Naive thymus-derived CD8-positive, alpha-beta T cell (primary cell): ENCODE data around the gene ADAM19. TPM values are rescaled to one million over a fixed set of nuclear protein-coding genes. Genes with fewer than 3 reads are reported as not detected.

Experiments
- ATAC-seq, 2 donors: fragments of 150-1000 bp; cut with Tn5 transposase in 1 of 2; sonication (Bioruptor Pico), chemical (Tn5 transposase) in 1 of 2; 1 replicate in 1 of 2; 2 replicates in 1 of 2; pipeline ENCODE4 v1.10.0; 2021; ENCODE audit warnings: mild to moderate bottlenecking in 2 of 2, moderate library complexity in 2 of 2
- POLR2A ChIA-PET: fragments of 350-600 bp; sonication (Branson Sonifier 250); formaldehyde crosslinking; loops from one replicate; lab custom pipeline; 2021; ENCODE audit warnings: antibody characterized with exemption; lab: Charles Lee
- DNase-seq, 10 donors: peaks; one replicate each; pipeline versions ENCODE4 v3.0.0 to v3.0.0-alpha.2; 2020 to 2022
- H3K27ac Mint-ChIP-seq, 10 donors: one replicate each; pipeline ENCODE4 v1.8.0; 2020 to 2022; ENCODE audit warnings: mild to moderate bottlenecking in 10 of 10, mixed read lengths in 10 of 10, moderate library complexity in 4 of 10, inconsistent platforms in 1 of 10
- H3K27me3 Mint-ChIP-seq, 5 donors: one replicate each; pipeline ENCODE4 v1.8.0; 2021 to 2022; ENCODE audit warnings: mixed read lengths in 5 of 5
- H3K36me3 Mint-ChIP-seq, 3 donors: one replicate each; pipeline ENCODE4 v1.8.0; 2020 to 2022; ENCODE audit warnings: mixed read lengths in 3 of 3, mild to moderate bottlenecking in 2 of 3, inconsistent platforms in 1 of 3
- H3K4me1 Mint-ChIP-seq, 4 donors: one replicate each; pipeline ENCODE4 v1.8.0; 2021 to 2022; ENCODE audit warnings: mixed read lengths in 4 of 4
- H3K4me3 Mint-ChIP-seq, 10 donors: one replicate each; pipeline ENCODE4 v1.8.0; 2020 to 2022; ENCODE audit warnings: mild to moderate bottlenecking in 10 of 10, mixed read lengths in 10 of 10, moderate library complexity in 6 of 10, inconsistent platforms in 1 of 10
- H3K9me3 Mint-ChIP-seq, 9 donors: one replicate each; pipeline ENCODE4 v1.8.0; 2020 to 2022; ENCODE audit warnings: mixed read lengths in 9 of 9, mild to moderate bottlenecking in 3 of 9, inconsistent platforms in 1 of 9, moderate library complexity in 1 of 9
- polyA plus RNA-seq, 3 donors: library from polyadenylated mRNA; unstranded; fragments of 300-500 nt; fragmentation: Illumina TruSeq; gene quantifications; one replicate each; pipeline ENCODE4 v1.2.3, GENCODE V29; 2021
- total RNA-seq, 8 experiments: library from RNA in 2 of 8; stranded (reverse) in 2 of 8; gene quantifications; one replicate each; pipeline ENCODE4 v1.2.3 and lab custom pipeline; 2021 to 2026

The ADAM19 gene
- total and polyA plus RNA-seq, 5 experiments from 2014 or later = 0.08 to 3.6 (median 1.9) TPM; not detected in 1

DNA sequence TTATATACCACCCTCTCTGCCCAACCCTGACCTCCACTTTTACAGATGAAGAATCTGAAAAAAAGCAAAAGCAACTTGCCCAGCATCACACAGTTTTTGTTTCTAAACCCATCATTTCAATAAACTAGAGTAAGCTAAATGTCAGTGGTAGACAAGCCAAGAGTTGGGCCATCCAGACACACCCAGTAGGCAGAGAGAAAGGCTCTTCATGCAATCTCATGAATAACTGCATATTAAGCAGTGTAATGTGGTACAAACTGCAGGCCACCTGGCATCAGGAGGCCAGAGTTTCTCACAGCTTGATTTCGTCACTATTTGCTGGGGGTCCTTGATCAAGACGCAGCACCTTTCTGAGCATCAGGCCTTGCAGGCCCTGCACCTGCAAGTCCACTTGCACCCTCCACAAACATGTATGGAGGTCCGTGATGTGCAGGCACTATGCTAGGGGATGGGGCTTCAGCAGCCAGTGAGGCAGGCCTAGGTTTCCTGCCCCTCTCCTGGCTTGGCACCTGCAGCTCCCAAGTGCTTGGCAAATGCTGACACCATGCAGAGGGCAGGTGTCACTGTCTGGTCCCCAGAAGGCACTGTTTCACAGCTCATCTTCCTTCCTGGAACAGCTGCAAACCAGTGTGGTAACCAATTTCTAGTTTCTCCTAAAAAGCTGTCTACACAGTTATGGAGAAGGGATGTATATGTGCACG is 29.8 kb downstream of the ADAM19 start:
- Mint-ChIP-seq H3K4me1 (peaks cover 0 to 86% (median 0%) of the 10 kb centered on the region in 4 donors), H3K4me3 (peak overlapping the region in 1 of 10 donors; percentile 27), H3K27ac (peak overlapping the region in 2 of 10 donors; percentile 33 to 90), H3K27me3 (peaks cover 0 to 11% (median 5%) of the 10 kb centered on the region in 5 donors), H3K36me3 (no peaks in the 10 kb centered on the region), H3K9me3 (no peaks in the 10 kb centered on the region)
- POLR2A ChIA-PET = no interaction called here
- DNase-seq = no peak
- no peak for ATAC-seq

DNA sequence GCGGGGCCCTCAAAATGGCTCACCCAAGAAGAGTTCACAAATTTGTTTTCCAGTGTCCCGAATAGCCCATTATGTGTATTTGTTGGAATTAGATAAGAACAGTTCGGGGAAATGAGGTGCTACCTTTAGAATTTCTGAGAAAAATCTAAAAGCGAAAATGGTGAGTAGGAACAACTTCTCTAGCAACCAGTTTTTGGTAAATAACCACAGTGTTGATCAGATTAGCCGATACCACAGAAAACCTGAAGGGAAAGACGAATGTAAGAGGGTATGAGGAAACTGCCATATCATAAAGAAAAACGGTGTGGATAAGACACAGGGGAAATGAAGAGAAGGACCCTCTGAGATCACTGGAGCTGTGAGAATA is 31.0 kb downstream of the ADAM19 start:
- H3K9me3 Mint-ChIP-seq = no peaks in the 10 kb centered on the region
- DNase-seq (no peak), ATAC-seq (no peak)
- H3K27me3 Mint-ChIP-seq = peaks cover 0 to 9% (median 3%) of the 10 kb centered on the region in 5 donors
- POLR2A ChIA-PET = no interaction called here
- H3K4me3 Mint-ChIP-seq = peak overlapping the region in 2 of 10 donors; percentile 55 to 58
- peaks cover 0 to 86% (median 0%) of the 10 kb centered on the region in 4 donors for H3K4me1 Mint-ChIP-seq
- H3K27ac Mint-ChIP-seq = peak overlapping the region in 2 of 10 donors; percentile 78 to 90
- H3K36me3 Mint-ChIP-seq = no peaks in the 10 kb centered on the region

DNA sequence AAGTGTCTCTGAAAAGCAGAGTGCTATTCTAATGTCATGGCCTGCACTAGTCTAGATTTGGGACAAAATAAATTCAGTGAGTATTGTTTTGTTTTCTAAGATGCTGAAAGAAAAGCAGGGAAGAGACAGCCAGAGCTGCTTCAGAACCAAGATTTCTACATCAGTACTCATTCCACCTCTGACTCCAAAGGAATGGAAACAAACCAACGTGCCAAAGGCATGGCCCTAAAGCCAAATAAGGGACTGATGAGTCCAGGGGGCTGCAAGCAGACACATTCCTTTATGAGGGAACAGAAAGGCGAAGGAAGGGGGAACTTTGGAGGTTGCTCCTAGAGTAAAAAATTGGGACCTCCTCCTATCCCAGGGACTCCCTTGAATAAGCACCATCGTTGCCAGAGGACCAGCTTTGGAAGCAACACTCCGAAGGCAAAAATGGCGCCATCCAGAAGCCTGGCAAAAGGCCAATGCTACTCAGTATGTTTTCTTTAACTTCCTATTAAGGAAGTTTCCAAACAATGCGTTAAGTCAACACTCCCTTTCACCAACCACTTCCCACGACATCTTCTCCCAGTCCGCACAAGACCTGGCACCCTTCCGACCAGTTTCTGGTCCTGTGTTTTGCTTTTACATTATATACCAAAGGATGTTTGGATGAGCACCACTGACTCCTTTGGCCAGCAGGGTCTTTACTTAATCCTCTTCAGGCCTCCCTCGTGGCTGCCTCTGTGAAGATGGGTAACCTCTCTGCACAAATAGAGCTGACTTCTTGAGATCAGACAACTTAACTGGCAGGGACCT is 31.6 kb downstream of the ADAM19 start:
- POLR2A ChIA-PET = no interaction called here
- H3K27ac Mint-ChIP-seq = peak overlapping the region in 2 of 10 donors; percentile 78 to 90
- no peaks in the 10 kb centered on the region for H3K9me3 Mint-ChIP-seq
- H3K36me3 Mint-ChIP-seq = no peaks in the 10 kb centered on the region
- H3K27me3 Mint-ChIP-seq = peaks cover 0 to 3% (median 0%) of the 10 kb centered on the region in 5 donors
- H3K4me3 Mint-ChIP-seq = peak overlapping the region in 2 of 10 donors; percentile 55 to 58
- DNase-seq = no peak
- peaks cover 0 to 86% (median 0%) of the 10 kb centered on the region in 4 donors for H3K4me1 Mint-ChIP-seq
- ATAC-seq = no peak

DNA sequence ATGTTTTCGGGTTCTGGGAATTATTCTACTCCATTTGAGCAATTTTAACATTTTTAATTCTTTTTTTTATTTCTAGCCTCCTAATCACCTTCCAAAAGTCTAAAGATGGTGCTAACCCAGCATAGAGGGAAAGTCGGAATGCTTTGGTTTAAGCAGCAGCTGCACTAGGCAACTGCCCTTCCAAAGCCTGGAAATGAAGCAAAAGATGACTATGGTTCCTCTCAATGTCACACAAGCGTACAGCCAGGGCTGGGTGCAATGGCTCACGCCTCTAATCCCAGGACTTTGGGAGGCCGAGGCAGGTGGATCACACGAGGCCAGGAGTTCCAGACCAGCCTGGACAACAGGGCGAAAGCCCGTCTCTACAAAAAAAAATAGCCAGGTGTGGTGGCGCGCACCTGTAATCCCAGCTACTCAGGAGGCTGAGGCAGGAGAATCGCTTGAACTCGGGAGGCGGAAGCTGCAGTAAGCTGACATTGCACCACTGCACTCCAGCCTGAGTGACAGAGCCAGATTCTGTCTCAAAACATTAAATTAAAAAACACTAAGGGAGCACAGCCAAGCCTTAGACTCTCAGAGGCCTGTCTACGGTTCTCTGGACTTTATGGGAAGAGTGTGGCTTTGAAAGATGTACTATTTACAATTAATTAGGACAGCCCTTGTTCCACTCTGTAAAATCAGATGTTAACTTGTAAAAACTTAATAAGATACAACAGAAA is 33.1 kb downstream of the ADAM19 start:
- Mint-ChIP-seq H3K27me3 (no peaks in the 10 kb centered on the region), H3K4me1 (peaks cover 0 to 76% (median 0%) of the 10 kb centered on the region in 4 donors), H3K36me3 (no peaks in the 10 kb centered on the region), H3K9me3 (no peaks in the 10 kb centered on the region), H3K27ac (peak overlapping the region in 2 of 10 donors; percentile 39 to 90), H3K4me3 (no peak overlapping the region)
- ATAC-seq (no peak), DNase-seq (no peak)
- POLR2A ChIA-PET = no interaction called here

DNA sequence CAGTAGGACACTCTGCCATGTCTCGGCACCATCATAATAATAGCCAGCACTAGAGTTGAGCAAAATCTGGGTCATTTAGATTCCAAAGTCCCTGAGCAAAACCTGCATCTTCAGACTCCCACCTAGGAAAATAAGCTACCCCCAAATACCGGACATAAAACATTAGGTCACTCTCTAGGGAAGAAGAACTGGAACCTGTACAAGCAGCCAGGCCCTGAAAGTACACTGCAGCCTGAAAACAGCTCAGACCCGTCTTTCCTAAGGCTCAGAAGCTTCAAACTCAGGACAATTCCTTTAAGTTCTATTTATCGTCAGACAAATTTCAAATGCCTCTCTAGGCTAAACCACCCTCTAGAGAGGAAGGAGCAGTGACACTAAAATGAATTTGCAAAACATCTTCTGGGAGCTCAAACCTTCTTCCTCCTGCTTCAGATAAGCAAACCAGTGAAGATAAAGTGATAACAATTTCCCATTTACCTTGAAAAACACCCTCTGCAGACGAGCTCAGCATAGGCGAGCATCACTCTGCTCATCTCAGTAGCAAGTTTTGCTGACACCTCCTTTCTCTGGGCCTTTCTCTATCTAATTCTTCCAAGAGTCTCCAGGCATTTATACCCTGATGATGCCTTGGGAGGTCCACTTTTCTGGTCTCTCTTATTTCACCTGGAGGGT is 34.0 kb downstream of the ADAM19 start:
- H3K36me3 Mint-ChIP-seq = no peaks in the 10 kb centered on the region
- H3K4me1 Mint-ChIP-seq = peaks cover 0 to 70% (median 0%) of the 10 kb centered on the region in 4 donors
- no peaks in the 10 kb centered on the region for H3K9me3 Mint-ChIP-seq
- no peaks in the 10 kb centered on the region for H3K27me3 Mint-ChIP-seq
- DNase-seq (no peak), ATAC-seq (no peak)
- POLR2A ChIA-PET = no interaction called here
- peak overlapping the region in 2 of 10 donors; percentile 53 to 80 for H3K27ac Mint-ChIP-seq
- H3K4me3 Mint-ChIP-seq = peak overlapping the region in 2 of 10 donors; percentile 53 to 67

DNA sequence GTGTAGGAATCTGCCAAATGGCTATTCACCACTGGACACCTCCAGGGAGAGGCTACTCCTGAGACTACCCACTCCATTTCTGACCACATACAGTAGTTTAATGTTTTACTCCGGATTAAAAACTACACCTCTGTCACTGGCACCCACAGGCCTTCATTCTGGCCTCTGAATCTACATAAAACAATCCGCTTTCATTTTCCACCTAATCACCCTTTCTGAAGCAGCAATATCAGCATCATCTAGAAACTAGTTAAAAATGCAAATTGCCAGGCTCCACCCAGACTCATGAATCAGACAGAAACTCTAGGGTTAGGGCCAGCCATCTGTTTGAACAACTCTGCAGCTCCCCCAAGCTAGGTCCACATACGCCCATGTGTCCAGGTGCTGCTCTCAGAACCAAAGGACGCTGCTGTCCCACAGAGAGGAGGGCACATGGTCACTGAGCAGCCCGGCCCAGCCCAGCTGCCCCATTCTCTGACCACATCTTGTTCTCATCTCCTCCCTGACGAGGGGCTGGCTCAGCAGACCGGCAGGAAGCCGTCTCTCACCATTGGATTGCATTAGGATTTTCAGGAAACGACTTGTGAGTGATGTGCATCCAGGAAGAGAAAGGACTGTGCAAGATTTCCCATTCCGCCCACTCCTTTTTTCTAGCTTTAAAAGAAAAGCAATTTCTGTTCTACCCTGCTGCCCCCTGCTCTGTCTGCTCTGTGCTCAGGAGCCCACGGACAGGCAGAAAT is 34.7 kb downstream of the ADAM19 start:
- H3K36me3 Mint-ChIP-seq = no peaks in the 10 kb centered on the region
- no peaks in the 10 kb centered on the region for H3K27me3 Mint-ChIP-seq
- H3K9me3 Mint-ChIP-seq = no peaks in the 10 kb centered on the region
- peak in 1 of 2 donors; percentile 42 for ATAC-seq
- H3K4me3 Mint-ChIP-seq = peak overlapping the region in 3 of 10 donors; percentile 51 to 67 (median 53)
- POLR2A ChIA-PET = no interaction called here
- H3K4me1 Mint-ChIP-seq = peaks cover 0 to 63% (median 0%) of the 10 kb centered on the region in 4 donors
- H3K27ac Mint-ChIP-seq = peak overlapping the region in 5 of 10 donors; percentile 0 to 88 (median 36)
- DNase-seq = no peak

DNA sequence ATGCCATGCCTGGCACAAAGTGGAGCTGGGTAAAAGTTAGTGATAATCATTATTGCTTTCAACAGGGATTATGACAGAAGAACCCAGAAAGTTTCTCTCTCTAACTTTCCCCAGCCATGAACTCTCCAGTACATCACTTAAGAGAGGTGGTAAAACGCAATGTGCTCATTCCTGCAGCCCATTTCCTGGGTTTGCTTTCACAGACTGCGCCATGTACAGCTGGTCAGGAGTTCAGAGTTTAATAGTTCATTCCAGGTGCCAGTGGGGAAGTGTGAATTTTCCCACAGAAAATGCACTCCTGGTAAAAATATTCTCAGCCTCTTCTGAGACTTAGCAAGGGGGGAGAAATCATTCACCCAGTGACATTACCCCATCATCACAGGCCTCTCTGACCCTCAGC is 35.5 kb downstream of the ADAM19 start:
- ATAC-seq (no peak), DNase-seq (no peak)
- POLR2A ChIA-PET = no interaction called here
- H3K4me1 Mint-ChIP-seq = peaks cover 0 to 55% (median 0%) of the 10 kb centered on the region in 4 donors
- H3K36me3 Mint-ChIP-seq = no peaks in the 10 kb centered on the region
- peak overlapping the region in 2 of 10 donors; percentile 17 to 67 for H3K4me3 Mint-ChIP-seq
- H3K27me3 Mint-ChIP-seq = no peaks in the 10 kb centered on the region
- peak overlapping the region in 2 of 10 donors; percentile 80 to 88 for H3K27ac Mint-ChIP-seq
- no peaks in the 10 kb centered on the region for H3K9me3 Mint-ChIP-seq

DNA sequence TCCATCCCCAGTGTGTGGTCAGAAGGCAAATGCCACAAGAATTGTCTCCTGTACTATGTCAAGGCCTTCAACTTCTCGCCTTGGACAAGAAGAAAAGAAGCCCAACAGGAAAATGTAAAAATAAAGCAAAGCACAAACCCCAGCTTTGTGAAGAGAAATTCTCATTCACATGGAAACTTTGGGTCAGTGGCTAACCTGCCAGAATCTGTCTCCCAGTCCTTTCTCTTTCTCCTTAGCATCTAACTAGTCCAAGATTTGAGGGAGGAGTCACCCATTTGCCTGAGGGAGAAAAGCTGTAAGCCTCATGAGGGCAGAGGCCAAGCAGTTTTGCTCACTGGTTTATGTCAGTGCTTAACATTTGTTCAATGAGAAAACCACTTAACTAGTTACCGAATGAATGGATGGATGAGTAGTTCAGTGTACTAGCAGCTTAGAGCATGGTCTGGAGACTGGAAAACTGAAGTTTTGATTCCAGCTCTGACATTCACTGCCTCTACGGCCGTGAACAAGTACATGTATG is 36.0 kb downstream of the ADAM19 start:
- H3K4me1 Mint-ChIP-seq = peaks cover 0 to 50% (median 0%) of the 10 kb centered on the region in 4 donors
- H3K27me3 Mint-ChIP-seq = no peaks in the 10 kb centered on the region
- ATAC-seq (no peak), DNase-seq (no peak)
- no peaks in the 10 kb centered on the region for H3K9me3 Mint-ChIP-seq
- H3K36me3 Mint-ChIP-seq = no peaks in the 10 kb centered on the region
- peak overlapping the region in 2 of 10 donors; percentile 63 to 80 for H3K27ac Mint-ChIP-seq
- POLR2A ChIA-PET = no interaction called here
- no peak overlapping the region for H3K4me3 Mint-ChIP-seq

DNA sequence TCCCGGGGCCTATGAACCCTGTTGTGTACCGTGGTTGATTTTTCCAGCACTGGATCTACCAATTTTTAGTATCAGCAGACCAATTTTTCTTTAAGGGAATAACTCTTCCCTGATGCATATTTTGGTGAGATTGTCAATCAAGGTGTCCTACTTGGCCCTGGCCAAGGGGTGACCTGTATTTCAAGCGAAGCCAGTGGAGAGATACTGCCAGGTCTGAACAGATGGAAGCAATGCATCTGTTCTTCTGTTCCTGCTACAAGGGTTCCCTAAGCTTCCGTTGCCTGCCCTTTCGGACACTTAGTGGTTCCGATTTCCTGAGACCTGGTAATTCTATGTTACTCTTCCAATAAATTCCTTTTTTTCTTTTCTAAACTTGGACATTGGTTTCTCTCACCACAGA is 37.3 kb downstream of the ADAM19 start:
- Mint-ChIP-seq H3K27me3 (no peaks in the 10 kb centered on the region), H3K4me3 (no peak overlapping the region), H3K4me1 (peaks cover 0 to 40% (median 0%) of the 10 kb centered on the region in 4 donors), H3K27ac (peak overlapping the region in 1 of 10 donors; percentile 80), H3K9me3 (no peaks in the 10 kb centered on the region), H3K36me3 (no peaks in the 10 kb centered on the region)
- POLR2A ChIA-PET = no interaction called here
- DNase-seq (no peak), ATAC-seq (no peak)

DNA sequence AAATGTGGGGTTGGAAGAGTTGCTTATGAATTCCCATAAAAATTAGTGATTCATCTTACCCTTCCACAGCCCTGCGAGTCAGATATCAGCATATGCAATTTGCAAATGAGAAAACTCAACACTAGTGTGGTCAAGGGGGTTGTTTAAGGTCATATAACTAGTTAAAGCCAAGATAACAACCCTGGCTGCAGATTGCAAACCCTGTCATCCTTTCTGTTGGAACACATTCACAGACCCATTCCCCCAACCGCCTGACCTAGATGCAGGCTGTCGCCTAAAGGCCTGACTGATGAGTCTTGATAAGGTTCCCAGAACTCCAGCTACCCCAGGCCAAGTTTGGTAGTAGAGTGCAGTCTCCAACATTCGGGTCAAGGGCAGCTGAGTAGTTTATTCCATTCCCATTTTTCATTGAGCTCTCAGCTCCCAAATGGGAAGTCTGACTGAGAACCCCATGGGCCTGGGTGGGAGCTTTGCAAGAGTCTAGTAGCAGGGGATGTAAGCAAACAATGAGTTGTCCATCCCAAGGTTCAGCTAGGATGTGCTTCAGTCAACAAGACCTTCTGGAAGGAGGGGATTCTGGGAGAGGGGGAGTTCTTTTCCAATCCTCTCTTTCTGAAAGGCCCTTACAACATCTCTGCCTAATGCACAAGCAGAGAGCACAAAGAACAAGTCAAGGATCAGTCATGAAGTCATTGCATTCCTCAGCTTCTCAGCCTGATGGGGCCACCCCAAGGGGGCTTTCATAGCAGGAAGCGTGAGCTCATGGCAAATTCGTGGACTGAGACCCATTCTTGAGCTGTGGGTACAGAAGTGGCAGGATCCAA is 40.3 kb downstream of the ADAM19 start:
- no peak overlapping the region for H3K4me3 Mint-ChIP-seq
- H3K9me3 Mint-ChIP-seq = no peaks in the 10 kb centered on the region
- no peak overlapping the region for H3K27ac Mint-ChIP-seq
- H3K36me3 Mint-ChIP-seq = no peaks in the 10 kb centered on the region
- no peak for ATAC-seq
- DNase-seq = no peak
- peaks cover 0 to 10% (median 6%) of the 10 kb centered on the region in 5 donors for H3K27me3 Mint-ChIP-seq
- POLR2A ChIA-PET = no interaction called here
- H3K4me1 Mint-ChIP-seq = peaks cover 0 to 22% (median 0%) of the 10 kb centered on the region in 4 donors

DNA sequence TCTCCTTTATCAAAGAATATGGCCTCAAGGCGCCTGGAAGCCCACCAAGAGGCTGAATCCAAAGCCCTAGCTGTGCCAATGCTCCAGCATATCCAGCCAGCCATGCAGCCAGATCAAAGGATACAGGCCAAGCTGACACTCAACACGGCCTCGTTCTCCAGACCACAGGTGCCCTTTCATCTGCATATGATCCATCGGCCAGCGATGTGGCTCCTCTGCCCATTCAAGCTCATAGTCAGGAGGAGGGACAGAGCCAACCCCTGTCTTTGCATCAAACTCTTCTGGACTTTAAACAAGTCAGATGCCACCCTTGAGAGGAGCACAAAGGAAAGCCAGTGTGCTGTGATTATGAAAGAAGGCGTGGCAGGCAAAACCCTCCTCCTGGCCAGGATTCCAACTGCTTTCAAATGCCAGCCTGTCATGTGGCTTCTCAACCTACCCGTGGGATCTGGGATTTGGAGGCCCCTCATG is 42.5 kb downstream of the ADAM19 start:
- Mint-ChIP-seq H3K27ac (peak overlapping the region in 1 of 10 donors; percentile 65), H3K36me3 (no peaks in the 10 kb centered on the region), H3K9me3 (no peaks in the 10 kb centered on the region), H3K27me3 (peaks cover 0 to 19% (median 8%) of the 10 kb centered on the region in 5 donors), H3K4me3 (no peak overlapping the region), H3K4me1 (peaks cover 0 to 17% (median 0%) of the 10 kb centered on the region in 4 donors)
- POLR2A ChIA-PET = no interaction called here
- DNase-seq = no peak
- ATAC-seq = no peak
